ENCODE data around the gene FAM43A.

GRCh38 chr3:194736896-194737600 is 51.4 kb downstream of the FAM43A start:
- TF ChIP-seq CTCF (IDR thresholded peaks at IDR 0.05) (no peak), POLR2A (IDR thresholded peaks at IDR 0.05) (no peak)

Measured in testis (tissue), 2 donors.